ENCODE results near the gene NTSR2. TPM values are rescaled to one million over a fixed set of nuclear protein-coding genes. Genes with fewer than 3 reads are reported as not detected.
A peak's percentile ranks its signal among the peaks of the same experiment; 100 is the strongest.

NTSR2 gene
- total RNA-seq, 4 donors from 2014 or later, result not detected

GRCh38 chr2:11679016-11679415, 9.0 kb upstream of the NTSR2 start:
- Histone ChIP-seq H3K4me3 (no peak overlapping the region), H3K27me3 (peaks cover 62% of the 10 kb centered on the region)
- 78% methylated on average over 7 of the region's 7 CpGs for WGBS

GRCh38 chr2:11678306-11678960, 8.4 kb upstream of the NTSR2 start:
- WGBS, result 66% methylated on average over 7 of the region's 14 CpGs
- Histone ChIP-seq H3K4me1 (no peaks in the 10 kb centered on the region), H3K27ac (no peak overlapping the region), H3K27me3 (peaks cover 57% of the 10 kb centered on the region), H3K4me3 (no peak overlapping the region), H3K36me3 (no peaks in the 10 kb centered on the region), H3K9me3 (no peaks in the 10 kb centered on the region)
- TF ChIP-seq EP300 (IDR thresholded peaks at IDR 0.05), result no peak
- no peak for TF ChIP-seq POLR2AphosphoS5 (IDR thresholded peaks at IDR 0.05)
- TF ChIP-seq POLR2A (IDR thresholded peaks at IDR 0.05), result no peak
- no peak for TF ChIP-seq CTCF (IDR thresholded peaks at IDR 0.05)
- peak in 1 of 2 donors; percentile 73 for DNase-seq (ENCODE audit: low spot score in 2 of 2)

More at GRCh38 chr2:11679016-11679415, 9.0 kb upstream of the NTSR2 start:
- DNase-seq (ENCODE audit: low spot score in 2 of 2), result peak in 1 of 2 donors; percentile 34
- no peaks in the 10 kb centered on the region for H3K36me3 ChIP-seq
- no peak overlapping the region for H3K27ac ChIP-seq
- no peaks in the 10 kb centered on the region for H3K9me3 ChIP-seq
- H3K4me1 ChIP-seq, result no peaks in the 10 kb centered on the region
- no peak for TF ChIP-seq EP300 (IDR thresholded peaks at IDR 0.05)
- TF ChIP-seq POLR2A (IDR thresholded peaks at IDR 0.05), result no peak
- TF ChIP-seq CTCF (IDR thresholded peaks at IDR 0.05), result no peak
- no peak for TF ChIP-seq POLR2AphosphoS5 (IDR thresholded peaks at IDR 0.05)

GRCh38 chr2:11677136-11678055, 7.4 kb upstream of the NTSR2 start:
- Histone ChIP-seq H3K4me3 (no peak overlapping the region), H3K27ac (no peak overlapping the region), H3K4me1 (no peaks in the 10 kb centered on the region), H3K27me3 (peaks cover 49% of the 10 kb centered on the region), H3K9me3 (no peaks in the 10 kb centered on the region), H3K36me3 (no peaks in the 10 kb centered on the region)
- peak in 1 of 2 donors; percentile 72 for DNase-seq (ENCODE audit: low spot score in 2 of 2)
- WGBS, result 44% methylated on average over 17 of the region's 27 CpGs
- TF ChIP-seq POLR2AphosphoS5 (IDR thresholded peaks at IDR 0.05), result no peak
- no peak for TF ChIP-seq POLR2A (IDR thresholded peaks at IDR 0.05)
- TF ChIP-seq EP300 (IDR thresholded peaks at IDR 0.05), result no peak
- no peak for TF ChIP-seq CTCF (IDR thresholded peaks at IDR 0.05)

- Histone ChIP-seq H3K9me3 (no peaks in the 10 kb centered on the region), H3K4me1 (no peaks in the 10 kb centered on the region), H3K4me3 (no peak overlapping the region), H3K36me3 (no peaks in the 10 kb centered on the region), H3K27ac (no peak overlapping the region), H3K27me3 (peaks cover 50% of the 10 kb centered on the region)
- TF ChIP-seq EP300 (IDR thresholded peaks at IDR 0.05) (no peak), POLR2AphosphoS5 (IDR thresholded peaks at IDR 0.05) (no peak), POLR2A (IDR thresholded peaks at IDR 0.05) (no peak), CTCF (IDR thresholded peaks at IDR 0.05) (no peak)
- 80% methylated on average over 2 of the region's 11 CpGs for WGBS
- DNase-seq (ENCODE audit: low spot score in 2 of 2), result peak in 1 of 2 donors; percentile 67
Measured at GRCh38 chr2:11676640-11677039, 6.6 kb upstream of the NTSR2 start.

Data from suprapubic skin (tissue), 4 donors.